ENCODE results near the gene PRRC2C.
"Not testable (repeated sequence)": the region's sequence is repeated elsewhere in the genome, so short reads cannot be mapped to it uniquely, and the experiment has no call there.

The PRRC2C gene

DNA sequence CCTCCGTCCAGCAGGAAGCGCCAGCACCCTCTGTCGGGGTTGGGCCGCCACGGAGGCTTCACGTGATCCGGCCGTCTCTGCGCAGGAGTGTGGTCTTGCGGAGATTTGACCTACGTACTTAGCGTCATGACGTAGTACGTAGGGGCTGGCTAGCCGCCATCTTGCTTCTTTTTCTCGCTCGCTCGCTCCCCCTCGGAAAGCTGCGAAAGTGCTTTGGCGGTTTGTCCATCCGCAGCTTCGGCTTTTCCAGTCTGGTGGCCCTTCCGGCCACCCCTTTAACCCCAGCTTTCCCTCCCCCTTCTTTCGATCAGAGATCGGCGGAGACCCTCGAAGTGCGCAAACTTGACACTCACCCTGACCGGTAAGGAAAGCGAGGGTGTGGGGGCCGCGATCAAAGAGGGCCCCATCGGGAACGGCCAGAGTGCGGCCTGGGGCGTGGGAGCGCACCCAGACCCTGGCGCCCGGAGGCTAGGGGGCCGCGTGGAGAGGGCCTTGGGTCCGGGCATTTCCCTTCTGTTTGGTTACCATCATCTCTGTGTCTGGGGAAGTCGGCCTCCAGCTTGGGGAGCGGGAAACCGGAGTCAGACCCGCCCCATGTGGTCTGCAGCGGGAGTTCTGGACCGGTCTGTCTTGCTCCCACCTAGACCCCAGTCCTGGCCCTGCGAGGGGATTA lies at the start of gene PRRC2C:
TSS of gene PRRC2C (plus strand) at position 156 of the 673 bp plus-strand sequence. CDS start 26,559 bp downstream, outside the sequence.
- peak; percentile 86 for DNase-seq

DNA sequence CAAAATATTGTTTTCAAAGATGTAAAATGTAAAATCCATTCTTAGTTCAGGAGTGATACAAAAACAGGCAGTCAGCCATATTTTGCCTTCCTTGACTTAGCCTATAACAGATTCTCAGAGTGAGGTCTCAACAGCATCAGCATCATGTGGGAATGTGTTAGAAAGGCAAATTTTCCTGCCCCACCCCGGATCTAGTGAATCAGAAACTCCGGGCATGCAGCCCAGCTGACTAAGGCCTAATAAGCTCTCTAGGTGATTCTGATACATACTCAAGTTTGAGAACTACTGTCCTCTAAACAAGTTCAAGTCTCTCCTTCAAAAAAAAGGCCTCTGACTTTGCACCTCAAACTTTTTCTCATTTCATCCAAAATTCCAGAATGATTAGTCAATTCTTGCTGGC lies 46.9 kb upstream of the PRRC2C start:
- DNase-seq = no peak

DNA sequence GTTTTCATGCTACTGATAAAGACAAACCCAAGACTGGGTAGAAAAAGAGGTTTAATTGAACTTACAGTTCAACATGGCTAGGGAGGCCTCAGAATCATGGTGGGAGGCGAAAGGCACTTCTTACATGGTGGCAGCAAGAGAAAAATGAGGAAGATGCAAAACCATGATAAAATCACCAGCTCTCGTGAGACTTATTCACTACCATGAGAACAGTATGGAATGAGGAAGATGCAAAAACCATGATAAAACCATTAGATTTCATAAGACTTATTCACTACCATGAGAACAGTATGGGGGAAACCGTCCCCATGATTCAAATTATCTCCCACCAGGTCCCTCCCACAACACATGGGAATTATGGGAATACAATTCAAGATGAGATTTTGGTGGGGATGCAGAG lies 45.1 kb upstream of the PRRC2C start:
- DNase-seq = not testable (repeated sequence)

DNA sequence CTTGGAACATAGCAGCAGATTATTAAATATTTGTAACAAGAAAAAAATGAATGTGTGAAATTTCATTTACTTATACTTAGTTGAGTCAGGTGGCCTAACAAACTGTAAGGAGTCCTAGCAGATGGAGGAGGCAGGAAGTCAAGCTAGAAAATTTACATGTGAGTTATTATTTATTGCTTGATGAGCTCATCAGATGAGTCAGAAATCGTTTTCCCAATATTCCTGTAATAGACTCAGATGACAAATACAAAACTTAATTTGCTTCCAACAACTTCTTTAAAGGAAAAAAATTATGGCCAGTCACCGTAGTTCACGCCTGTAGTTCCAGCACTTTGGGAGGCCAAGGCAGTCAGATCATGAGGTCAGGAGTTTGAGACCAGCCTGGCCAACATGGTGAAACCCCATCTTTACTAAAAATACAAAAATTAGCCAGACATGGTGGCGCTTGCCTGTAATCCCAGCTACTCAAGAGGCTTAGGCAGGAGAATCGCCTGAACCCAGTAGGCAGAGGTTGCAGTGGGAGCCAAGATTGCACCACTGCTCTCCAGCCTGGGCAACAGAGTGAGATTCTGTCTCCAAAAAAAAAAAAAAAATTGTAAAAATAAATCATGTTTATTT lies 43.9 kb upstream of the PRRC2C start:
- not testable (repeated sequence) for DNase-seq

DNA sequence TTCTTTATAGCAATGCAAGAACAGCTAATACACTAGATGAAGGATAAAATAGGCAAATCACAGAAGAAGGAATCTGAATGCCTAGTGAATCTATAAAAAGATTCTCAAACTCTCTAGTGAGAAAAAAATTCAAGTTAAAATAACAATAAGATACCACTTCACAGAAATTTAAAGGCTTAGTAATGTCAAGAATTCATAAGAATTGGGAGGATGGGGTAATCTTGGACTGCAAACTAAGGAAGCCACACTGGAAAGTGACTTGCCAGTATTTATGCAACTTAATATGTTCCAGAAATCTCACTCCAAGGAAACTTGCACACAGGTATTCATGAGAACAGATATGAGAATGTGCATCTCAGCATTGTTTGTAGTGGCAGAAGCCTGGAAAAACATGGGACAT lies 38.9 kb upstream of the PRRC2C start:
- no peak for DNase-seq

DNA sequence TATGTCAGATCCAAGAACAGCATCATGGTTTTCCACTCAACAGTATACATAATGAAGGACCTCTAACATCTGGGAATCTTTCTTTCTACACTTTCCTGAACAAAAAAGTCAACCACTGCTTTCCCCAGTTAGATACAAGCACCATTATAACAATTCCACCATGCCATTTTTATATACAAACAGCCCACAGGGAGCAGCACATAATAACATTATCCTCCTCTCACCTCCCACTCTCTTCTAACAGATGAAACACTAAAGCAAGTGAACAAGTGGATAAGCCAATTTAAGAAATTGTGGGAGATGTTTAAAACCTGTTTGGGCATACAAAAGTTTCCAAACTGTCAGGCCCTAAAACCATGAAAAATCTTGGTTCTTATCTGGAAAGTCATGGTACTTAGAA lies 29.4 kb upstream of the PRRC2C start:
- DNase-seq = no peak

DNA sequence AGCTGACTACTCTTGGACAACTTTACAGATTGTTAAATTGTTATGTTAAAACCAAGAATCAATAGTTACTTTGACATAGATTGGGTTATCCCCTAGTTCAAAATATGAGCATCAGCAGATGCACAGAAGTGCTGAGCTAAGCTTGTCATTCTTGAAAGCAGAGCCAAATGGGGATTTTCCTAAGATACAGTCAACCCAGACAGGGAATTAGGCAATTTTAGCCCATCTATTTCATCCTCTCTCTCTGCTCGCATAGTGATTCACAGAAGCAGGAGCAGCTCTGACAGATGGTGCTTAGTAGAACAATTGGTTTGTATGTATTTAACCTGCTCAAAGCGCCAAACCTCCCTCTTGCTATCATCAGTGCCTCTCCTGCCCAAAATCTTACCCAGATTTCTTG lies 27.9 kb upstream of the PRRC2C start:
- DNase-seq = no peak

DNA sequence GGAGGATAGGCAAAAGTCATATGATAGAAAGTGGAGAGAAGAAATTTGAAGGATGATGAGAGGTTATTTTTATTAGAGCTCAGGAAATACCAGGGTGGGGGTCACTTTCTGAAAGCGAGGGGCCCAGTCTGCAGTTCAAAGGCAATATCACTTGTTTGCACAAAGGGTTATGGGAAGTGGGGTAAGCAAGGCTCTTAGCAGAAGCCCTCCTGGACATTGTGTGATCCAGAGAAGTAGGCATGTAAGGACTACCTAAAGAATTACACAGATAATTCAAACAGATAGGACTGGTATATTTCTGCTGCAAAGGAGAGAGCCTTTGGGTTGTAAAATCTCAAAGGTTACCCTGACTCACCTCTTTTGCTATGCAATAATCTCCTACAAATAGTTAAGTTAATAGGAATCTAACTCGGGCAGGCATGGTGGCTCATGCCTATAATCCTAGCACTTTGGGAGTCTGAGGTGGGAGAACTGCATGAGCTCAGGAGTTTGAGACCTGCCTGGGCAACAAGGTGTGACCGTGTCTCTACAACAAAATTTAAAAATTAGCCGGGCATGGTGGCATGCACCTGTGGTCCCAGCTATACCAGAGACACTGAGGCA lies 25.2 kb upstream of the PRRC2C start:
- DNase-seq = no peak

DNA sequence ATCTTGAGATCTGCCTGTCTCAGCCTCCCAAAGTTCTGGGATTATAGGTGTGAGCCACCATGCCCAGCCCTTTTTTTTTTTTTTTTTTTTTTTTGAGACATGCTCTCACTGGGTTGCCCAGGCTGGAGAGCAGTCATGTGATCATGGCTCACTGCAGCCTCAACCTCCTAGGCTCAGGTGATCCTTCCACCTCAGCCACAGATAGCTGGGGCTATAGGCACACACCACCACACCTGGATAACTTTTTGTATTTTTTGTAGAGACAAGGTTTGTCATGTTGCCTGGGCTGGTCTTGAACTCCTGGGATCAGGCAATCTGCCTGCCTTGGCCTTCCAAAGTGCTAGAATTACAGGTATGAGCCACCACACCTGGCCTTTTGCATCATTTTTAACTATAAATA lies 17.7 kb upstream of the PRRC2C start:
- DNase-seq = no peak

DNA sequence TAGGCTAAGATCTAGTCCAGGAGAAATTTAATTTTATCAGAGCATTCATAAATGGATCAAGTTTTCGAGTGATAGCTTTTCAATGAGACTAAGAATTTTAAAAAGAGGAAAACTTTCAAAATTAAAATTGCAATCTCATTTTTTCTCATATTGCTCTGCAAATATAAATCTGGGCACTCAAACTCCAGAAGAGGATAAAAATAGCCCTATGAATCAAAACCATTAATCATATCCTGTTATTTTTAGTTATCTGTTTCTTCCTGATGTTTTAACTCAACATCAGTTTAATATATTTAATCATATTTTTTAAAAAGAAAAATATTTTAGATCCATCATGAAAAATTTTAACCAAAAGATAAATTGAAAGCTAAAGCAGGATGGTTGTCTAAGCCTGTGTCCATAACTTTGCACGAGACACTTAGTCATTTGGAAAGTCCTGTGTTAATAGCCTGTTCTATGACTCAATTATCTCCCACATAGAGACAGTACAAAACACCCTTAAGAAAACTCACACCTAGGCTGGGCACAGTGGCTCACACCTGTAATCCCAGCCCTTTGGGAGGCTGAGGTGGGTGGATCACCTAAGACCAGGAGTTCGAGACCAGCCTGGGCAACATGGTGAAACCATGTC lies 17.1 kb upstream of the PRRC2C start:
- no peak for DNase-seq

DNA sequence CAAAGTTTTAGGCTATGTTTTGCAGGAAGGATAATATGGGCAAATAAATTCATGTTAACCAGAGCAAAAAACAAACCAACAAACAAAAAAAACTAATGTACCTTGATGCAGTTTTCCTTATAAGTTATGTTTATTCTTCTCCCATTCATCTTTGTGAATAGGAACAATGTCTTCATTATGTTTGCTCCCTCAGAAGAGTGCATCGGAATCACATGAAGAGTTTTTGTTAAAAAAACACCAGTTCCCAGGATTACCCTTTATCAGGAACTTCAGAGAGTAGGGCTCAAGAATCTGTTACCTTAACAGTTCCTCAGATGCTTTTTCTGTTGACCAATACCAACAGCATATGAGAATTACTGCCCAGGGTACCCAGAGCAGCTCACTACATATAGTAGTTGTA lies 14.6 kb upstream of the PRRC2C start:
- no peak for DNase-seq

DNA sequence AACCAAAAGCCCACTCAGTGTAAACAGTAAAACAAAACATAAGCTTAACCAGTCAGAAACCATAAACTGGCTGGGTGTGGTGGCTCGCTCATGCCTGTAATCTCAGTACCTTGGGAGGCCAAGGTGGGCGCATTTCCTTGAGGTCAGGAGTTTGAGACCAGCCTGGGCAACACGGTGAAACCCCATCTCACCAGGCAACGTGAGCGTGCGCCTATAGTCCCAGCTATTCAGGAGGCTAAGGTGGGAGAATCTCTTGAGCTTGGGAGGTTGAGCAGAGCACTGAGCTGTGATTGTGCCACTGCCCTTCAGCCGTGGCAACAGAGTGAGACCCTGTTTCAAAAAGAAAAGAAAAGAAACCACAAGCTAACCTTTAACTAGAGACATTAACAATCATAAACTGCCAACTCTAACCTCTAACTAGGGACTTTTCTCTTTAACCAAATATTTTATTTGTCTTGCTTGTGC lies 13.1 kb upstream of the PRRC2C start:
- no peak for DNase-seq

DNA sequence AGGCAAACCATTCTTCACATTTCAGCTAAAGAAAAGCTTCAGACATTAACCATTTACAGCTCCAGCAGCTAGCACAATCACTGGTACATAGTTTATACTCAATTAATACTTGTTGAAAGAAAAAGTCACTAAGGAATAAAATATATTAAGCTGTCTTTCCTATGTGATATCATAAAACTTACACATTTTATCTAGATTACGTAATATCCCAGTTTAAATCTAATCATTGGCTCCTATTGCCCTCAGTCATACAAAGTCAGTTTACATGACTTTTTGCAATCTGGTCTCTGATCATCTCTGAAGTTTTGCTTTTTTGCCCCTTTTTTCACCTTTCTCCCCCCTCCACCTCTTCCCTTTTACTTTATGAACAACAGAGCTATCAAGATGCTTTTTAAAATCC lies 8.5 kb upstream of the PRRC2C start:
- DNase-seq = no peak

DNA sequence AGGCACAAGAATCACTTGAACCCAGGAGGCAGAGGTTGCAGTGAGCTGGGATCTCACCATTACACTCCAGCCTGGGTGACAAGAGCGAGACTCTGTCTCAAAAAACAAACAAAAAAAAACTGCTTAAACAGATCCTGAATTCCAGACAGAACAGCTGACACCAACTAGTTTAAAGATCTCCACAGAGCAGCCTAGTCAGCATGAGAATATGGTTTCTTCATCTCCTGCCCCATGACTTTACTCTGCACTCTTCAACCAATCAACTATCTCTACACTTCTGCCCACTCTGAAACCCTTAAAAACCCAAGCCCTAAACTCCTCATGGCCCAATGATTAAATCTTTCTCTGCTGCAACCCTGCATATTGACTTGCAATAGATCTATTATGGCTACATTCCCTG lies 7.5 kb upstream of the PRRC2C start:
- DNase-seq = no peak

DNA sequence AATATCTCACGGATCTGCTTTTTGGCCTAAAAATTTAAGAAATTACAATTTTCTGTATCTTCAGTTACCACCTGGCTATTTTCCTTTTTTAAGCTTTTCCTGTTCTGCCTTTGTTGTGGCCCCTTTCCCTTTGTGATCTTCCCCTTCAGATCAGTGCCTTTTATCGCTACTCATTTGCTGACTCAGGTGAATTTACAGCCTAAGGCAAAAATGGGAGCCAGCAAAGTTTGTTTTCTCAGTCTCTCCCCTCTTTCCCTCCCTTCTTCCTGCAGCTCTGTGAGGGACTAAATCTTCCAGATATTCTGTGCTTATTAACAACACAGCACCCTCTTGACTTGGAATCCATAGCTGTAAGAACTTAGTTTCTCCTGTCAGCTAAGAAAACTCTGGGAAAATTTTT lies 5.3 kb upstream of the PRRC2C start:
- DNase-seq = no peak

DNA sequence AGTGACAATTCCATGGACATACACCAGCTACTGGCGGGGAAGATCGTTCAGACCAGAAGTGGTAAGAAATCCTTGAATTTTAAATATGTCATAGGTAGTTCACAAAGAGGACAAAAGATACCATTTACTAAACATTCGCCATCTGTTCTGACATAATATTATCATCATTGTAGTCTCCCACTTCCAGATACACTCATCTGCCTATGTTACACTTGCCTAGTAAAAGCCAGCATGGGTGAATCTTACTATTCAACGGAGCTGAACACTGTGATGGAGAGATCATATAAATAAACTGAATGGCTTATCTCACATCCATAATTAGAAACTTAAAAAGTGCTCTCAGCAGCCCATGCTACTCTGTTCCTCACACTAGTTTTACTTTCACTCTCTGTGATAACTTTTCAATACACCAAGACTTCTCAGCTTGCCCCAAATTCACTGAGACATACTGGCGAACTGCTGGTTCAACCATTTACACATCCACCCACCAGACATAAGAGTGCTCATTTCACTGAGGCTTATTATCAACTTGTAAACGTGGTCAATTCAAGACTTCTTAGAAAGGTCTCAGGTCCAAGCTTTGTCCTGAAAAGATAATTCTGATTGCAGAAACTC lies 463 bp upstream of the PRRC2C start:
- DNase-seq = no peak

DNA sequence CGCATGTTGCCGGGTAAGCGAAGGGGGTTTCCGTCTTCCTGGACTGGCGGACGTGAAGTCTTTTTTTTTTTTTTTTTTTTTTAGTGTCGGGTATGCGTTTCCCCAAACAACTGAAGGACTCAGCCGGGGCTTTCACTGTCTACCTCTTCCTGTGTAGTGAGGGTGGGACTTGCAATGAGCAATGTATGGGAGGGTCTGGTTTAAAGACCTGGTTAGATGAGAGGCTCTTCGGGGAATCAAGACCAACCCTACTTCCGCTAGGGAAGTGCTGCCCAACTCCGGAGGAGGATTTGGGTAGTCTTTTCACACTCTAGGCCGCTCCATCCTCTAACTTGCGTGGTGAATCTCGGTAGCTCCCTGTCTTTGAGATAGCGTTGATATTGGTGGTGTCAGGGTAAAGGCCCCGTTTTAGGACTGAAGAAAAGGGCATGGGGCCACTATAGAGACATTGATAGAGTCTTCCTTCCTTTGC lies 754 bp downstream of the PRRC2C start:
- peak; percentile 62 for DNase-seq

DNA sequence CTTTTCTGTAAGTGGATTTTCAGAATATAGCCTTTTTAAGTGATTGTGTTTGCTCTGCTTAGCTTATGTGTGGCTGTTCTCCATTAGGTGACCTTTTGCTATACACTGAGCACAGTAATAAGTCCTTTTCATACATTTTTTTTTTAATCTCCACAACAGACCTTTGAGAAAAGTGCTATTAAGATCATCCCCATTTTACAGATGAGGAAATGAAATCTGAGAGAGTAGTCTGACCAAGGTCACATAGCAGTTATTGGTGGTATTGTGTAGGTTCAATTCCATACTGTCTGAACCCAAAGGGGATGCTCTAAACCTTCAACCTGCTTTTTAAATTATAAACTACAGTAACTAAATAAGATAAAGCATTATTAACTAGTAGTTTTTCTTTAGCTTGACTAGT lies 1.7 kb downstream of the PRRC2C start:
- no peak for DNase-seq

DNA sequence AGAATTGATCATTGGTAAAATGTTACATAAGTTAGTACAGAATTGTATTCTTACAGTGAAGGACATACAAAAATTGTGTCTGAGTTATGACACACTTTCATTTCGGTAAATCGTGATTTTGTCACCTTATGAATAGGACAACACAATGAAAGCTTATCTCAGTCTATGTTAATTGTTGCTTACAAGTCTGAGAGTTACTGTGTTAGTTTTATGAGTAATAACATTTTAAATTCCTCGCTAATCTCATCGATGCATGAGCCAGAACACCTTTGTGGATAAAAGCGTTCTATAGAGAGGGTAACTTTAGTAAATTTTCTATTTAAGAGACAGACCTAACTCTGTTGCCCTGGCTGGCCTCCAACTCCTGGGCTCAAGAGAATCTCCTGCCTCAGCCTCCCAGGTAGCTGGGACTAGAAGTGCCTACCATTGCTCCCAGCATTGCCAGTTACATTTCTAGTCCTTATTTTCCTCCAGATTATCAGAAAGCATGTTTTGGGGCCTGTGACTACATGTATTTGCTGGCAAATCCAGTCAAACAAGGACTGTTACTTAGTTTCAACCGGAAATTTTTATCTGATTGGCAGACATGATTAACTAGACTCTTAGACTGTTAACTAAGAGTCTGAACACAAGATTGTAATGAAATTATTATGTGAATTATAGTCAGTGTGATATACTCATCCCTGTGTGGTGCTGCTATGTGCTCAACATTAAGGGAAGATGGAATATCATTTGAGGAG lies 3.0 kb downstream of the PRRC2C start:
- DNase-seq = no peak

DNA sequence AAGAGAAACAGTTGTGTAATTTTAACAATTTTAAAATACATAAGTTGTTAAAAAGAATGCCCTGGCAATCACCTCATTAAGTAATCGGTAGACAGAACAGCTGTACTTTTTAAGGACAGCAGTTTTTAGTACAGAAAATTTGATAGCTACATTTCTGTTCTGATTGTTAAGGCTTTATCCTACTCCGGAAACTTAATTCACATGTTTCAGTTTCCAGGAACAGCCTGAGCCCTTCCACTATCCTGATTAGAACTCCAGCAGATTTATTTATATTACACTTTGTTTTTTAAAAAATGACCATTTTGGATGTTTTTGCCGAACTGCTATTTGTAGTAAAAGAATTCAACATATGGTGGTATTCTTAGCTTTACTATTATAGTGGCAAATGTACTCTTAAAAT lies 8.7 kb downstream of the PRRC2C start:
- DNase-seq = no peak

DNA sequence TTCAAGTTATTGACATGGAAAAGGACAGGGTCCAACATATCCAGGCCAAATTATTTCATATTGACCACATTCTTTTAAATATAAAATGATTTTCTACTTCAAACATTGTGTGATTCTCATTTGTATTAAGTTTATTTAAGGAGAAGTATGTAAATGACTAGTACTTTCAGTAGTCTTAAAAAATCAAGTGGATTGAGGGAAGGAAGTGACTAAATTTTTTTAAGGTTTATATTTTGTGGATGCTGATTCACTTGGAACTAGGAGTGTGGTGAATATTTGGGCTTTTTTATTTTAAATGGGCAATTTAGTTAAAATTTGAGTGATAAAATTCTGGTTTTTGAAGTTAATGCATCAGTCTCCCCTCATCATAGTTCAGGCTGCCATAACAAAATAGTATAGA lies 10.1 kb downstream of the PRRC2C start:
- DNase-seq = no peak

DNA sequence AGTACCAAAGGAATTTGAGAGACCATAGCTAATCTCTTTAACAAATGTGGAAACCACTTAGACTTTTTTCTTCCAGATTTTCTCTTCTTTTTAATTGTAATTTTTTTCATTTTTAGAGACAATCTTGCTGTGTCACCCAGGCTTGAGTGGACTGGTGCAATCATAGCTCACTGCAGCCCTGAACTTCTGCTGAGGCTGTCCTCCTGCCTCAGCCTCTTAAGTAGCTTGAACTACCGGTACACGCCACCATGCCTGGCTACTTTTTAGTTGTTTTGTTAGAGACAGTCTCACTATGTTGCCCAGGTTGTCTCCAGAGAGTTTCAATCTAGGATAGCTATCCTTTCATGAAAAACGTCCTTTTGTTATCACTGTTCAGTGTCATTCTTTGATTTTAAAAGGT lies 15.0 kb downstream of the PRRC2C start:
- DNase-seq = no peak

DNA sequence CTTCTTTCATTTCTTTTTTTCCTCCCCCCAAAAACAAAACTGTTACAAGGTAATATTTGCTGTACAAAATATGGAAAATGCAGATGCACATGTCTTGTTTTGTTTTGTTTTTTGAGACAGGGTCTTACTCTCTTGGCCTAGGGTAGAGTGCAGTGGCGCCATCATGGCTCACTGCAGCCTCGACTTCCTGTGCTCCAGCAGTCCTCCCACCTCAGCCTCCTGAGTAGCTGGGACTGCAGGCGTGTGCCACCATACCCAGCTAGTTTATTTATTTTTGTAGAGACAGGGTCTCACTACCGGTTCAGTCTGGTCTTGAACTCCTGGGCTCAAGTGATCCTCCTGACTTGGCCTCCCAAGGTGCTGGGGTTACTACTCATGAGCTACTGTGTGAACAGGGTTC lies 15.5 kb downstream of the PRRC2C start:
- DNase-seq = no peak
